ENCODE measurements around the gene MTRFR. TPM values are rescaled to one million over a fixed set of nuclear protein-coding genes. Genes with fewer than 3 reads are reported as not detected.

Gene MTRFR
- total RNA-seq, 1 experiment from 2014 or later: 14.8 TPM

- Mint-ChIP-seq H3K27ac (no peak overlapping the region), H3K36me3 (ENCODE audit: insufficient read depth in 1 of 3, low read depth in 3 of 3) (peaks cover 15 to 50% (median 44%) of the 10 kb centered on the region in 3 experiments; a peak in 6 of 7 replicates)
These were observed 5.1 kb downstream of the MTRFR start for GRCh38 chr12:123238330-123238682.

More at GRCh38 chr12:123238330-123238682, 5.1 kb downstream of the MTRFR start:
- Histone ChIP-seq H2BK15ac (ENCODE audit: low read depth, low read length) (no peak overlapping the region), H3K9me3 (ENCODE audit: control insufficient read depth, low read depth, low read length) (no peaks in the 10 kb centered on the region), H3K4me2 (ENCODE audit: insufficient read depth, insufficient read length, low read length) (no peak overlapping the region), H3K79me1 (ENCODE audit: insufficient read depth, low read depth, low read length, poor library complexity, severe bottlenecking) (peaks cover 3% of the 10 kb centered on the region), H2BK120ac (ENCODE audit: low read depth, low read length, poor library complexity, severe bottlenecking) (no peak overlapping the region), H2BK20ac (ENCODE audit: low read depth, low read length, poor library complexity, severe bottlenecking) (no peak overlapping the region), H2AFZ (ENCODE audit: low read length) (no peak overlapping the region), H3K23ac (ENCODE audit: insufficient read length, low read depth, low read length) (no peak overlapping the region), H3K4ac (ENCODE audit: low read depth, low read length) (no peak overlapping the region), H2BK5ac (ENCODE audit: insufficient read length, low read length) (no peak overlapping the region), H3K14ac (ENCODE audit: insufficient read depth, low read length) (no peak overlapping the region), H3K9ac (ENCODE audit: extremely low read depth, insufficient read length, low read length) (no peak overlapping the region), H3K23me2 (ENCODE audit: insufficient read length, low read depth, low read length, poor library complexity, severe bottlenecking) (peaks cover 3% of the 10 kb centered on the region), H3K27ac (ENCODE audit: insufficient read length, low read depth, low read length) (no peak overlapping the region), H3K79me2 (ENCODE audit: insufficient read depth, low read length) (peaks cover 2% of the 10 kb centered on the region; the same call in 1 of the 2 replicates), H3K18ac (ENCODE audit: insufficient read length, low read depth, low read length) (no peak overlapping the region), H4K20me1 (ENCODE audit: control insufficient read depth, insufficient read depth, insufficient read length) (no peaks in the 10 kb centered on the region), H3K27me3 (ENCODE audit: insufficient read depth, low read length) (no peaks in the 10 kb centered on the region), H3T11ph (ENCODE audit: low read length) (no peak overlapping the region), H4K8ac (replicated peaks; ENCODE audit: insufficient read length, low read depth, low read length) (no peak overlapping the region), H4K91ac (ENCODE audit: insufficient read length, low read depth, low read length) (no peak overlapping the region), H2AK5ac (ENCODE audit: insufficient read length, low read length) (no peak overlapping the region), H2BK12ac (ENCODE audit: insufficient read length, low read depth, low read length) (no peak overlapping the region), H3K4me1 (ENCODE audit: insufficient read depth, low read length) (no peaks in the 10 kb centered on the region), H3K56ac (ENCODE audit: insufficient read length, low read depth, low read length) (no peak overlapping the region), H4K5ac (ENCODE audit: insufficient read length, low read depth, low read length) (no peak overlapping the region)
- Mint-ChIP-seq H3K4me3 (no peak overlapping the region), H3K4me1 (peaks cover 12 to 15% of the 10 kb centered on the region in 2 experiments), H3K9me3 (no peaks in the 10 kb centered on the region; a peak in 1 of 5 replicates), H3K27me3 (ENCODE audit: low read depth) (no peaks in the 10 kb centered on the region)
- DNase-seq: no peak
- no CpG with 5 or more reads among the region's 2 CpGs for WGBS (ENCODE audit: extremely low coverage, insufficient read length, low lambda C conversion rate)
- TF ChIP-seq, protein P1, sequence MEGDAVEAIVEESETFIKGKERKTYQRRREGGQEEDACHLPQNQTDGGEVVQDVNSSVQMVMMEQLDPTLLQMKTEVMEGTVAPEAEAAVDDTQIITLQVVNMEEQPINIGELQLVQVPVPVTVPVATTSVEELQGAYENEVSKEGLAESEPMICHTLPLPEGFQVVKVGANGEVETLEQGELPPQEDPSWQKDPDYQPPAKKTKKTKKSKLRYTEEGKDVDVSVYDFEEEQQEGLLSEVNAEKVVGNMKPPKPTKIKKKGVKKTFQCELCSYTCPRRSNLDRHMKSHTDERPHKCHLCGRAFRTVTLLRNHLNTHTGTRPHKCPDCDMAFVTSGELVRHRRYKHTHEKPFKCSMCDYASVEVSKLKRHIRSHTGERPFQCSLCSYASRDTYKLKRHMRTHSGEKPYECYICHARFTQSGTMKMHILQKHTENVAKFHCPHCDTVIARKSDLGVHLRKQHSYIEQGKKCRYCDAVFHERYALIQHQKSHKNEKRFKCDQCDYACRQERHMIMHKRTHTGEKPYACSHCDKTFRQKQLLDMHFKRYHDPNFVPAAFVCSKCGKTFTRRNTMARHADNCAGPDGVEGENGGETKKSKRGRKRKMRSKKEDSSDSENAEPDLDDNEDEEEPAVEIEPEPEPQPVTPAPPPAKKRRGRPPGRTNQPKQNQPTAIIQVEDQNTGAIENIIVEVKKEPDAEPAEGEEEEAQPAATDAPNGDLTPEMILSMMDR (conservative IDR thresholded peaks at IDR 0.05): no peak; the same call in 2 of the 3 replicates
